GM23338 (cell line): ENCODE data around the gene SDR42E1. TPM values are rescaled to one million over a fixed set of nuclear protein-coding genes. Genes with fewer than 3 reads are reported as not detected.

Experiments
- ATAC-seq: fragments of 200-7000 bp; cut with Tn5 transposase; 3 replicates; pipeline ENCODE4 v1.9.1; 2020
- DNase-seq: peaks from one replicate; pipeline ENCODE4 v3.0.0-alpha.2; 2015; ENCODE audit warnings: low spot score
- H2AFZ ChIP-seq: fragments of 200-600 bp; sonication (generic); 2 replicates; pipeline ENCODE4 v1.8.0; 2016; ENCODE audit warnings: antibody characterized with exemption, mild to moderate bottlenecking, moderate library complexity
- H3F3A ChIP-seq: fragments of 200-600 bp; sonication (generic); replicated peaks from 2 replicates; pipeline ENCODE4 v1.8.0; 2017; ENCODE audit warnings: antibody characterized with exemption, mixed run types, low read depth
- H3K27ac ChIP-seq: fragments of 200-600 bp; sonication (generic); 2 replicates; pipeline ENCODE4 v1.6.1; 2016; ENCODE audit warnings: low read depth
- H3K27me3 ChIP-seq: fragments of 200-600 bp; sonication (generic); 2 replicates; pipeline ENCODE4 v1.8.0; 2016; ENCODE audit warnings: mild to moderate bottlenecking, mixed run types, moderate library complexity; ENCODE audit not compliant: insufficient read depth
- H3K36me3 ChIP-seq: fragments of 200-600 bp; sonication (generic); 2 replicates; pipeline ENCODE4 v1.8.0; 2016; ENCODE audit warnings: mild to moderate bottlenecking; ENCODE audit not compliant: insufficient read depth
- H3K4me1 ChIP-seq: fragments of 200-600 bp; sonication (generic); 2 replicates; pipeline ENCODE4 v1.8.0; 2016; ENCODE audit warnings: mild to moderate bottlenecking, moderate library complexity; ENCODE audit not compliant: insufficient read depth
- H3K4me2 ChIP-seq: fragments of 200-600 bp; sonication (generic); 2 replicates; pipeline ENCODE4 v1.7.1; 2017; ENCODE audit warnings: mixed run types
- H3K4me3 ChIP-seq: fragments of 200-600 bp; sonication (generic); 2 replicates; pipeline ENCODE4 v1.6.1; 2016; ENCODE audit warnings: mixed run types
- H3K79me2 ChIP-seq: fragments of 200-600 bp; sonication (generic); replicated peaks from 2 replicates; pipeline ENCODE4 v1.8.0; 2017; ENCODE audit warnings: mild to moderate bottlenecking; ENCODE audit not compliant: insufficient read depth
- H3K9me2 ChIP-seq: fragments of 200-600 bp; sonication (generic); 2 replicates; pipeline ENCODE4 v1.8.0; 2017; ENCODE audit not compliant: insufficient read depth
- H4K20me1 ChIP-seq: fragments of 200-600 bp; sonication (generic); replicated peaks from 2 replicates; pipeline ENCODE4 v1.8.0; 2017; ENCODE audit warnings: mild to moderate bottlenecking; ENCODE audit not compliant: insufficient read depth
- H3K27ac Mint-ChIP-seq: 2 replicates; pipeline ENCODE4 v1.8.0; 2020; ENCODE audit warnings: inconsistent platforms, mild to moderate bottlenecking, moderate library complexity, mixed read lengths
- H3K27me3 Mint-ChIP-seq: 3 replicates; pipeline ENCODE4 v1.8.0; 2022; ENCODE audit warnings: low read depth, mild to moderate bottlenecking, moderate library complexity, mixed read lengths, inconsistent platforms; ENCODE audit not compliant: insufficient read depth, poor library complexity
- H3K36me3 Mint-ChIP-seq: 3 replicates; pipeline ENCODE4 v1.8.0; 2021; ENCODE audit warnings: low read depth, mild to moderate bottlenecking, inconsistent platforms, moderate library complexity, mixed read lengths
- H3K4me1 Mint-ChIP-seq: 3 replicates; pipeline ENCODE4 v1.8.0; 2020; ENCODE audit warnings: mild to moderate bottlenecking, inconsistent platforms, mixed read lengths
- H3K4me3 Mint-ChIP-seq: 3 replicates; pipeline ENCODE4 v1.8.0; 2021; ENCODE audit warnings: moderate library complexity, mild to moderate bottlenecking, inconsistent platforms, mixed read lengths
- H3K9me3 Mint-ChIP-seq: 3 replicates; pipeline ENCODE4 v1.8.0; 2020; ENCODE audit warnings: moderate library complexity, mild to moderate bottlenecking, inconsistent platforms, mixed read lengths
- CREB1 ChIP-seq: fragments of 250-450 bp; sonication (Bioruptor Pico); IDR thresholded peaks from 2 replicates; pipeline ENCODE4 v1.5.0; 2020; ENCODE audit warnings: low read depth, mild to moderate bottlenecking, moderate library complexity
- CTCF ChIP-seq, 2 experiments: fragments of 200-600 bp in 1 of 2; sonication (generic) in 1 of 2; conservative IDR thresholded peaks; 2 replicates each; pipeline versions ENCODE4 v1.5.1 to v1.6.1; 2016 to 2017; ENCODE audit warnings: antibody characterized with exemption in 2 of 2, low read depth in 2 of 2, mild to moderate bottlenecking in 2 of 2, moderate library complexity in 1 of 2
- EZH2 ChIP-seq: fragments of 200-600 bp; sonication (generic); IDR thresholded peaks from one replicate; pipeline ENCODE4 v1.8.0; 2017; ENCODE audit warnings: antibody characterized with exemption, mild to moderate bottlenecking, low read depth; ENCODE audit not compliant: unreplicated experiment
- POLR2AphosphoS5 ChIP-seq: IDR thresholded peaks from 2 replicates; pipeline ENCODE4 v1.6.1; 2016; ENCODE audit warnings: antibody characterized with exemption, low read depth
- REST ChIP-seq: IDR thresholded peaks from one replicate; pipeline ENCODE4 v1.6.1; 2018; ENCODE audit warnings: antibody characterized with exemption; ENCODE audit not compliant: unreplicated experiment
- ZNF114 ChIP-seq: fragments of 250-450 bp; sonication (Bioruptor Pico); IDR thresholded peaks from 2 replicates; pipeline ENCODE4 v1.5.0; 2020; ENCODE audit warnings: mild to moderate bottlenecking, moderate library complexity
- ZNF462 ChIP-seq: fragments of 250-450 bp; sonication (Bioruptor Pico); IDR thresholded peaks from 2 replicates; pipeline ENCODE4 v1.5.0; 2020; ENCODE audit warnings: mild to moderate bottlenecking, moderate library complexity
- polyA plus RNA-seq: library from polyadenylated mRNA; unstranded; fragments of >200 nt; fragmentation: Nextera tagmentation; extraction: Ambion mirVana; gene quantifications from 2 replicates; pipeline ENCODE4 v1.2.1, GENCODE V29; 2016
- total RNA-seq: library from RNA; depleted of rRNA; stranded (reverse); fragments of >200 nt; shearing (Covaris generic); gene quantifications from 2 replicates; pipeline ENCODE4 v1.2.3, GENCODE V29; 2014

SDR42E1 gene
- total and polyA plus RNA-seq, 2 experiments from 2014 or later: 0.03 TPM; not detected in 1

GRCh38 chr16:82037251-82037650 lies 26.0 kb upstream of the SDR42E1 start (continued):
- TF ChIP-seq REST: no peak
- TF ChIP-seq CREB1 (CRISPR knock-in tag): no peak

GRCh38 chr16:82034981-82035612 lies 23.8 kb upstream of the SDR42E1 start, which contains the start of gene HSD17B2:
Gene HSD17B2 (plus strand): TSS chr16:82035253. CDS start chr16:82035425, 172 bp downstream.
- no peaks in the 10 kb centered on the region for H3F3A ChIP-seq
- H2AFZ ChIP-seq: no peak within 1 kb of the TSS
- H3K4me1 ChIP-seq: no peaks in the 10 kb centered on the region
- Mint-ChIP-seq H3K9me3 (no peaks in the 10 kb centered on the region), H3K36me3 (no peaks in the 10 kb centered on the region), H3K4me3 (no peak within 1 kb of the TSS), H3K4me1 (no peaks in the 10 kb centered on the region), H3K27ac (no peak within 1 kb of the TSS), H3K27me3 (no peaks in the 10 kb centered on the region)
- H3K9me2 ChIP-seq: peaks cover 2% of the 10 kb centered on the region; the same call in 1 of the 2 replicates
- H3K79me2 ChIP-seq: no peaks in the 10 kb centered on the region
- no peak for TF ChIP-seq POLR2AphosphoS5
- TF ChIP-seq ZNF462 (CRISPR knock-in tag): no peak
- no peak for TF ChIP-seq ZNF114
- TF ChIP-seq CTCF (conservative IDR thresholded peaks at IDR 0.05; ENCODE audit: low read depth in 2 of 2): no peak
- TF ChIP-seq EZH2: no peak
- H3K4me3 ChIP-seq: no peak within 1 kb of the TSS
- H4K20me1 ChIP-seq: no peaks in the 10 kb centered on the region
- DNase-seq (no peak), ATAC-seq (no peak)
- no peaks in the 10 kb centered on the region for H3K36me3 ChIP-seq
- H3K27ac ChIP-seq: no peak within 1 kb of the TSS
- H3K4me2 ChIP-seq: no peak within 1 kb of the TSS
- H3K27me3 ChIP-seq: no peaks in the 10 kb centered on the region
